Stimulated activated CD4-positive, alpha-beta T cell treated with anti-CD3 and anti-CD28 coated beads, Interleukin-4, amount 100 ng/mL, for 24 hours (primary cell): ENCODE measurements around the gene GPAT3.

Source experiments
- DNase-seq: peaks from one replicate; pipeline ENCODE4 v3.0.0-alpha.2; 2020

The GPAT3 gene

DNA sequence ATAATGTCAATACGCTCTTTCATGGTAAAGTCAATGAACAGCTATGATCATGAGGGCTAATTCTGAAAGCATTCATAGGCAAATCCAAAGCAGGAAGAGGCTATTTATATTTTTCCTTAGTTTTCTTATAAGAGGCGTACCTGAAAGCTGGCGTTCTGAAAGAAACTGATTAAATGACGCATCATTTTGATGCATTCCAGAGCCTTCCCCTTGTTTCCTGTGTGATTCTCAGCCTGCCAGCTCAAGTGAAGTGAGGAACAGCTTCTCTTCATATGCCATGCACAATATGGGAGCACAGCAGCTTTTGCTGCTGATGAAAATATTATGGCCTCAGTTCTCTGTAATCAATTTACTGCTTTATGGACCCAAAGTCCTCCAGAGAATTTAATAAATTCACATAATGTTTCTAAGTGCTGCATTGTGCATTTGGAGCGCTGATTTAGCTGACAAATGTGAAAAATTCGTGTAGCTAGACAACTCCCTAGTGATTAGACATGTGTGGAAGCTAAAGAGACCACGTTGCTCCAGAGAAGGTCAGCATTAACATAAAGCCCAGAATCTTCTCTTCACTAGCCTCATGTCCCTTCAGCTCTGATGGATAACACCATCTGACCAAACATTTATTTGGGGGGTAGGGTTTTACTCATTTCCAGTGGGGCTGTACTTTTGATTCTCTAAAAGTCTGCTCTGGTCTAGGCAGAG lies 110.8 kb downstream of the GPAT3 start:
- no peak for DNase-seq

GRCh38 chr4:83651846-83652245 lies 115.9 kb downstream of the GPAT3 start:
- no peak for DNase-seq
